Amniotic epithelial cell (primary cell): ENCODE results near the gene DAB2IP.
"Not testable (repeated sequence)": the region's sequence is repeated elsewhere in the genome, so short reads cannot be mapped to it uniquely, and the experiment has no call there.

Experiments
- DNase-seq: peaks from one replicate; pipeline ENCODE4 v3.0.0-alpha.2; 2010; ENCODE audit warnings: low read depth

Gene DAB2IP

DNA sequence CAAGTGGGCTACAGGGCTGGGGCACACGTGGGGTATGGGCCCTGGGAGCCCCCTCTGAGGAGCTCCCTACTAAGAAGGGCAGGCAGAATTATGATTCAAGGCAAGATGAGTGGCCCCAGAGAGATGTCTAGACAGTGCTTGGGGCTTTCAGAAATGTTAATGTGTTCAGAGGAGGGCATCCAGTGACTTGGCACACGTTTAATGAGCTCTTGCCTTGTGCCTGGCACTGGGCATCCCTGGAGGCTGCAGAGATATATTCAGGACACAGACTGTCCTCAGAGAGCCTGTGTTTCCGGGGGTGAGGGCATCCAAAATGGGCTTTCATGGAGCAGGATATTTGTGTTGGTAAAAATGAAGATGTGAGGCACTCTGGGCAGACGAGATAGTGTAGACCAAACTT is 25.4 kb upstream of the DAB2IP start:
- DNase-seq = no peak

GRCh38 chr9:121627427-121627826 is 24.0 kb upstream of the DAB2IP start:
- DNase-seq = no peak

DNA sequence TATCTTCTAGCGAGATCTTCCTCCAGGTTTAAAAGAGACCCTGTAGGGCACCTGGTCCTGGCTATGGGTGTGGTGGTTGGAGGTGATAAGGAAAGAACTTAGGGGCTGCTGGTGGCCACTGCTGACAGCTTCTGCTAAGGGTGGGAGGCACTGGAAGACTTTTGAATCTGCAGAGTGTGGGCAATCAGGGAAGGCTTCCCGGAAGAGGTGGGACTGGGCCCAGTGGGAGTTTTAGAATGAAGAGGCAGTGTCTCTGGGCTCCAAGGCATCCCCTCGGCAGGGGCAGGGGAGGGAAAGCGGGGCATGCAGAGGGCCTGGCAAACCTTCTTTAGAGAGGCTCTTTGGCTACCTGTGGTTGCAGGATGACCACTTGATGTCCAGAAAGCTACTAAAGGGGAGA is 23.0 kb upstream of the DAB2IP start:
- DNase-seq = no peak

- no peak for DNase-seq
These were observed 20.3 kb upstream of the DAB2IP start for GRCh38 chr9:121631115-121631514.

DNA sequence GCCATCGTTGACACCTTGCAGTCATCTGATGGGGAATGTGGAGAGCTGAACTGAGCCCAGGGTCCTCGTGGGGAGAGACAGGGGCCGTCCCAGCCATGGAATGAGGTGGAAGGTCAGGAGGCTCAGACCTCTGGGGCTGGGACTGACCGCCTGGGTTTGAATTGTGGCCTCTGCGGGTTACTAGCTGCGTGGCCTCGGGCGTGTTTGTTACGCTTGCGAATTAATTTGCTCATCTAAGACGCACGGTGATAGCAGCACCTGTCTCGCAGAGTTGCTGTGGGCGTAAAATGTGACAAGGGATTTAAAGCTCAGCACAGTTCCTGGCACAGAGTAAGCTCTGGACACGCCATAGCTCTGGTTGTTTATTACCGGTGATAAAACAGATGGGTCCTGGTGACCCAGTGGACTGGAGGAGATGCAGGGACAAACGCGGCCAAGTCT is 19.4 kb upstream of the DAB2IP start:
- no peak for DNase-seq

DNA sequence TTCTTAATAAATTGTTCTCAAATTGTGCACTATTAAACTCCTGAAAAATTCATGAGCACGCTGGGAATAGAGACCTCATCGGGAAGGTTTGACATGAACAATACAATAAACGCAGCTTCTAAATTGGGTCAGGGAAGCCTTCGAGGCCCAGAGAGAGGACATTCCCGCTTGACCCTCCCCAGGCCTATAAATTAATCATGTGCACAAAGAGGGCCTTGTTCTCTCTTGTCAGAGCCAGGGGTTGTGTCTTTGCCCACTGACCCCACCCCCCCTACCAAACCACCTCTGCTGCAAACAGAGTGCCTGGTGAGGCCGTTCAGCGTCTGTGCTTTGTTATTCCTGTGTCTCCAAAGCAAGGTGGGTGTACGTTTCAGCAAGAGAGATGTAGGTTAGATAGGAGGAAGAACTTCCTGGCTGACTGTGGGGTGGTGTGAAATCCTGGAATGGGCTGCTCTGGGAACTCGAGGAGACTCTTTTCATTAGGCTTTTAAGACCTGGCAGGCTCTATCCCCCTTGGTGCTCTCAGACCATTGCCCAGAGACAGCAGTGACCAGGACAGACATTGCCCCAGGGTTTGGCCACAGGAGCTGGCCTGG is 18.2 kb upstream of the DAB2IP start:
- no peak for DNase-seq

DNA sequence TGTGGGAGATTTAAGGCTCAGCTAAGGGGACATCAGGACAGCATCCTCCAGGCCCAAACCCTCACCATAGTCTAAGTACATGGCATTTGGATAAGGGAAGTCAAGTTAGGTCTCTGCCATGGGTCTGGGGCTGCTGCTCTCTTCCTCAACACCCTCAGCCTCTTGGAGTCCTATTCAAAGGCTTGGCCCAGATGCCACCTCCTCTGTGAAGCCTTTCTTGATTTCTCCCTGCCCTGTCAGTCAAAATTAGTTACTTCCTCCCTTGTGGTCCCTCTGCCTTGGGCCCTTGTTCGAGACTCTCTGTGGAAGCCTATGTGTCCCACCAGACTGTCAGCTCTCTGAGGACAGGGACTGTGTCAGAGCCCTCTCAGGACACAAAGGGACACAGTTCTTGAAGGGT is 17.7 kb upstream of the DAB2IP start:
- DNase-seq = no peak

- DNase-seq = no peak
These were observed 16.8 kb upstream of the DAB2IP start for GRCh38 chr9:121634329-121635261.

GRCh38 chr9:121635300-121635876 is 16.0 kb upstream of the DAB2IP start:
- DNase-seq = no peak

DNA sequence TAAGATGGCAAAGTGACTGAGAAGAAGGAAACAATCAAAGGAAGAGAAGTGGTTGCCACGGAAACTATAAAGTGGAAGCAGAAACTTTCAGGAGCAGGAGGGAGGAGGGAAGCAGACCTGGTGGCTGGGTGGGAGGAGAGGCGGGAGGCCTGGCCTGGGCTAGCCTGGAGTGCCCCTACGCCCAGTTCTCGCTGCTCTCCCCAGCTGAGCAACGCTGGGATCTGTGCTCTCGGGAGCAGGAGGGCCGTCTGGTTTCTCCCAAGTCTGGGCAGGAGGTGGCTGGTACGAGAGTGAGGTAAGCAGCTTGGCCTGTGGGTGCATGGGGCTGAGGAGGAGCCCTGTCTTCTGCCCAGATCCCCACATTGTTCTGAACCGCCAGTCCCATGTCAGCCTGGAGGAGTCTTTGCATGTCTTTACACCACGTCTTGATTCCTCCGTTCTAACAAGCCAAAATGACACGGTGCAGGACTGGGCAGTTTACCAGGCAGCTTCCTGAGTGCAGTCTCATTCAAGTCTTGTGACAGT is 15.0 kb upstream of the DAB2IP start:
- DNase-seq = peak; percentile 78

- no peak for DNase-seq
These were observed 14.3 kb upstream of the DAB2IP start for GRCh38 chr9:121636978-121637712.

DNA sequence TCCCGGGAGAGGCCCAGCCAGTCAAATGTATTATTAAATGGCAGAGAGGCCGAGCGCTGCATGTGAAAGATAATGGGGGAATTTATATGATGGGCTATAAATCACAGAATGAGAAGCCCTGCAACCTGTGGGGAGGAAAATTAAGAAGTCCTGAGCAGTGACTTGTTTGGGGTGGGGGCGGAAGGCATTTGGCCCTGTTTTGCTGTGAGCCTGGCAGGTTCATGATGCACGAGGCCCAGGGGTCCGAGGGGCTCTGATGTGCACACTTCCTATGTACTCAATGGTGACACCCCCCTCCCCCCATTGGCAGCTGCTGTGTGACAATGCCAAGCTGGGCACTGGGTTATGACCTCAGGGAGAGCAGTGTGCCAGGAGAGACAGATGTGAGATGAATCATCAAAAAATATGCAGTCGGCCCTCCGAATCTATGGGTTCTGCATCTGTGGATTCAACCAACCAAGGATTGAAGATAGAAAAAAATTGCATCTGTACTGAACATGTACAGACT is 13.7 kb upstream of the DAB2IP start:
- peak; percentile 27 for DNase-seq

GRCh38 chr9:121638399-121638798 is 13.0 kb upstream of the DAB2IP start:
- no peak for DNase-seq

- no peak for DNase-seq
These were observed 12.4 kb upstream of the DAB2IP start for GRCh38 chr9:121638901-121639592.

DNA sequence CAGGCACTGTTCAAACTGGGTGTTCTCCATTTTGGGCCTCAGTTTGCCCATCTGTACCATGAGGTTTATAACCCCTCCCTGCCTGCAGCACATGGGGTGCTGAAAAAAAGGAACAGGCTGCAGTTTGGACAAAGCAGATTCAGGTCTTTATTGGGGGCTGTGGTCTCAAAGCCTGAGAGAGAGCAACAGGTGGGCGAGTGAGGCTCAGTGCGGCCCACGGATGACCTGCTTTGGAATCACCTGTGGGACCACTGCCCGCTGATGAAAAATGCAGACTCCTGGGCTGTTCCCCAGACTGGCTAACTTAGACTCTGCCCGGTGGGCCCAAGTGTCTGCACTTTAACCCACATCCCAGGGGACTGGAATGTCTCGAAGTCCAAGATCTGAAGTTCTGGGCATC is 11.8 kb upstream of the DAB2IP start:
- no peak for DNase-seq

- no peak for DNase-seq
These were observed 11.4 kb upstream of the DAB2IP start for GRCh38 chr9:121640076-121640475.

GRCh38 chr9:121640491-121641223 is 10.8 kb upstream of the DAB2IP start:
- no peak for DNase-seq

DNA sequence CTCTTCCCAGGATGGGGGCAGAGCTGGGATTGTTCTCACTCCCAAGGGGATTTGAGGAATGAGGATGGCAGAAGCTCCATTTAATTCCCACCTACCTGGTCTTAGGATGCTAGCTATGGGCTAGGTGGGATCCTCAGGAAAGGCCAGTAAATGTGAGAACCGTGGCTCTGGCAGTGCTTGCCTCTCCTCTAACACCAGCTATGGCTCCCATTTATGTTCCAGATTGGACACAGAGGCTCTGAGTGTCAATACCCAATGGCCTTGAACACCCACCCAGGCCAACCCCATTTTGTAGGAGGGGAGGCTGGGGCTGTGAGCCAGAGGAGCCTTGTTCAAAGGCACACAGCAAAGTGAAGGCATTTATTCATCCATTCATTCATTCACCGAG is 10.2 kb upstream of the DAB2IP start:
- DNase-seq = no peak

DNA sequence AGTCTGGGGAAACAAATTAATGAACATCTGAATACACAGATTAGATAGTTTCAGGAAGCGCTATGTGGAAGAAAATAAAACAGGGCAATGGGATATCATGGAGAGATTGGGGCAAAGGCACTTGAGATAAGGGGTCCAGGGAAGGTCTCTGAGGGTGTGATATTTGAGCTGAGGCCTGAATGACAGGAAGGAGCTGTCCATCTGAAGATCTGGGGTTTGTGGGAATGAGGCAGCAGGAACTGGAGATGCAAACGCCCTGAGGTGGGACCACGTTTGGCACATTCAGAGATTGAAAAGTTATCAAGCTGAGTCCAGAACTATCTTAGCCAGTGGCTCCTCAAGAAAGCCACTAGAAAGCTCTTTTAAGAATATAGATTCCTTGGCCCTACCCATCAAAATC is 8.7 kb upstream of the DAB2IP start:
- no peak for DNase-seq

DNA sequence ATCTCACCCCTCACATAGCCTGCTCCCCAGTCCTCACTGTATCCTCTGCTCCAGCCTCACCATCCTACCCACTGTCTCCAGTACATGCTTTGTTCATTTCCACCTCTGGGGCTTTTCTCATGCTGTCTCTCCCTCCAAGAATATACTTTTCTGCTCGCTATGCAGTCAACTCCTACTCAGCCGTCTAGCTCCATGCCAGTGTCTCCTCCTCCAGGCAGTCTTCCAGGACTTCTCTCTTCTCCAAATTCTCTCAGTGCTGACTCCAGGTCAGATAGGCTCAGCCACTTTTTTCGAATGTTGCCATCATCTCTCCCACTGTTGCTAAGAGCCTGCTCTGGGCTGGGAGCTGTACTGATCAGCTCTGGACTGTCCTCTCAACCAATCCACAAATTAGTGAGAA is 8.0 kb upstream of the DAB2IP start:
- DNase-seq = no peak

DNA sequence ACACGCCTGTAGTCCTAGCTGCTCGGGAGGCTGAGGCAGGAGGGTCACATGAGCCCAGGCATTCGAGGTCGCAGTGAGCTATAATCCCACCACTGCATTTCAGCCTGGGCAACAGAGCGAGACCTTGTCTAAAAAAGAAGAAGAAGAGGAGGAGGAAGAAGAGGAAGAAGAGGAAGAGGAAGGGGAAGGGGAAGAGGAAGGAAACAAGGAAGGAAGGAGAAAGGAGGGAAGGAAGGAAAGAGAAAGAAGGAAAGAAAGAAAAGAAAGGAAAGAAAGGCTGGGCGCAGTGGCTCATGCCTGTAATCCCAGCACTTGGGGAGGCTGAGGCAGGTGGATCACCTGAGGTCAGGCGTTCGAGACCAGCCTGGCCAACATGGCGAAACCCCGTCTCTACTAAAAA is 7.4 kb upstream of the DAB2IP start:
- DNase-seq = not testable (repeated sequence)
